HL-60 (cell line): ENCODE results near the gene FSTL4.

ENCODE experiments used
- GABPA ChIP-seq: IDR thresholded peaks from 2 replicates; pipeline ENCODE4 v1.6.1; 2012; ENCODE audit warnings: low read depth
- POLR2AphosphoS5 ChIP-seq: IDR thresholded peaks from 2 replicates; pipeline ENCODE4 v1.6.1; 2012; ENCODE audit warnings: low read depth
- SPI1 ChIP-seq: IDR thresholded peaks from 2 replicates; pipeline ENCODE4 v1.6.1; 2012; ENCODE audit warnings: low read depth, mild to moderate bottlenecking, borderline replicate concordance
- TF ChIP-seq, protein P1 (sequence below): IDR thresholded peaks from one replicate; pipeline ENCODE4 v1.5.1; 2011; ENCODE audit warnings: low read length, control low read depth, inconsistent platforms; ENCODE audit not compliant: insufficient read depth
- TF ChIP-seq, protein P2 (sequence below): IDR thresholded peaks from 2 replicates; pipeline ENCODE4 v1.6.1; 2012; ENCODE audit warnings: low read depth; ENCODE audit not compliant: insufficient replicate concordance

DNA sequence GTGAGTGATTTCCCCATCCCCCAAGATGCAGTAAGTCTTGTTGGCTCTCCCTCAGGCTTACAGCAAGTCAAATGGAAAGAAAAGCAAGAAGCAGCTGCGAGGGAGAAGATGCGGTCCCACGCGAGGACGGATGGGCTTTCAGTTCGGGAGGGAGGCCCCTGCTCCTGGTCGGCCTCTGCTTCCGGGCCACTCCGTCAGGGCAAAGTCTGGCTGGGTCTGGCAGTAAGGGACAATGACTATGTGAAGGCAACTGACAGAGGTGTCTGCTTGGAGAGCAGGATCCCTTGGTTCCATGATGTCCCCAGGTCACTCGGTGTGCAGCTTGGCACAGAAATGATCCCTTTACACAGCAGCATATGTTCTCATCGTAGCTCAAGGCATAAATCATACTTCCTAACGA, 413.8 kb downstream of the FSTL4 start:
- TF ChIP-seq, protein P1, sequence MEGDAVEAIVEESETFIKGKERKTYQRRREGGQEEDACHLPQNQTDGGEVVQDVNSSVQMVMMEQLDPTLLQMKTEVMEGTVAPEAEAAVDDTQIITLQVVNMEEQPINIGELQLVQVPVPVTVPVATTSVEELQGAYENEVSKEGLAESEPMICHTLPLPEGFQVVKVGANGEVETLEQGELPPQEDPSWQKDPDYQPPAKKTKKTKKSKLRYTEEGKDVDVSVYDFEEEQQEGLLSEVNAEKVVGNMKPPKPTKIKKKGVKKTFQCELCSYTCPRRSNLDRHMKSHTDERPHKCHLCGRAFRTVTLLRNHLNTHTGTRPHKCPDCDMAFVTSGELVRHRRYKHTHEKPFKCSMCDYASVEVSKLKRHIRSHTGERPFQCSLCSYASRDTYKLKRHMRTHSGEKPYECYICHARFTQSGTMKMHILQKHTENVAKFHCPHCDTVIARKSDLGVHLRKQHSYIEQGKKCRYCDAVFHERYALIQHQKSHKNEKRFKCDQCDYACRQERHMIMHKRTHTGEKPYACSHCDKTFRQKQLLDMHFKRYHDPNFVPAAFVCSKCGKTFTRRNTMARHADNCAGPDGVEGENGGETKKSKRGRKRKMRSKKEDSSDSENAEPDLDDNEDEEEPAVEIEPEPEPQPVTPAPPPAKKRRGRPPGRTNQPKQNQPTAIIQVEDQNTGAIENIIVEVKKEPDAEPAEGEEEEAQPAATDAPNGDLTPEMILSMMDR, result no peak
- no peak for TF ChIP-seq POLR2AphosphoS5
- TF ChIP-seq GABPA, result no peak
- TF ChIP-seq, protein P2, sequence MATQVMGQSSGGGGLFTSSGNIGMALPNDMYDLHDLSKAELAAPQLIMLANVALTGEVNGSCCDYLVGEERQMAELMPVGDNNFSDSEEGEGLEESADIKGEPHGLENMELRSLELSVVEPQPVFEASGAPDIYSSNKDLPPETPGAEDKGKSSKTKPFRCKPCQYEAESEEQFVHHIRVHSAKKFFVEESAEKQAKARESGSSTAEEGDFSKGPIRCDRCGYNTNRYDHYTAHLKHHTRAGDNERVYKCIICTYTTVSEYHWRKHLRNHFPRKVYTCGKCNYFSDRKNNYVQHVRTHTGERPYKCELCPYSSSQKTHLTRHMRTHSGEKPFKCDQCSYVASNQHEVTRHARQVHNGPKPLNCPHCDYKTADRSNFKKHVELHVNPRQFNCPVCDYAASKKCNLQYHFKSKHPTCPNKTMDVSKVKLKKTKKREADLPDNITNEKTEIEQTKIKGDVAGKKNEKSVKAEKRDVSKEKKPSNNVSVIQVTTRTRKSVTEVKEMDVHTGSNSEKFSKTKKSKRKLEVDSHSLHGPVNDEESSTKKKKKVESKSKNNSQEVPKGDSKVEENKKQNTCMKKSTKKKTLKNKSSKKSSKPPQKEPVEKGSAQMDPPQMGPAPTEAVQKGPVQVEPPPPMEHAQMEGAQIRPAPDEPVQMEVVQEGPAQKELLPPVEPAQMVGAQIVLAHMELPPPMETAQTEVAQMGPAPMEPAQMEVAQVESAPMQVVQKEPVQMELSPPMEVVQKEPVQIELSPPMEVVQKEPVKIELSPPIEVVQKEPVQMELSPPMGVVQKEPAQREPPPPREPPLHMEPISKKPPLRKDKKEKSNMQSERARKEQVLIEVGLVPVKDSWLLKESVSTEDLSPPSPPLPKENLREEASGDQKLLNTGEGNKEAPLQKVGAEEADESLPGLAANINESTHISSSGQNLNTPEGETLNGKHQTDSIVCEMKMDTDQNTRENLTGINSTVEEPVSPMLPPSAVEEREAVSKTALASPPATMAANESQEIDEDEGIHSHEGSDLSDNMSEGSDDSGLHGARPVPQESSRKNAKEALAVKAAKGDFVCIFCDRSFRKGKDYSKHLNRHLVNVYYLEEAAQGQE, result no peak
- no peak for TF ChIP-seq SPI1
